CD4-positive, alpha-beta T cell treated with Interleukin-10 for 1 hour (primary cell): ENCODE data around the gene HFM1.
"Not testable (repeated sequence)": the region's sequence is repeated elsewhere in the genome, so short reads cannot be mapped to it uniquely, and the experiment has no call there.

ENCODE experiments used
- DNase-seq: peaks from one replicate; pipeline ENCODE4 v3.0.0-alpha.2; 2020

HFM1 gene

DNA sequence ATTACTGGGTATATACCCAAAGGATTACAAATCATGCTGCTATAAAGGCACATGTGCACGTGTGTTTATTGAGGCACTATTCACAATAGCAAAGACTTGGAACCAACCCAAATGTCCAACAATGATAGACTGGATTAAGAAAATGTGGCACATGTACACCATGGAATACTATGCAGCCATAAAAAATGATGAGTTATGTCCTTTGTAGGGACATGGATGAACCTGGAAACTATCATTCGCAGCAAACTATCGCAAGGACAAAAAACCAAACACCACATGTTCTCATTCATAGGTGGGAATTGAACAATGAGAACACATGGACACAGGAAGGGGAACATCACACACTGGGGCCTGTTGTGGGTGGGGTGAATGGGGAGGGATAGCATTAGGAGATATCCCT is 32.4 kb downstream of the HFM1 start:
- not testable (repeated sequence) for DNase-seq

DNA sequence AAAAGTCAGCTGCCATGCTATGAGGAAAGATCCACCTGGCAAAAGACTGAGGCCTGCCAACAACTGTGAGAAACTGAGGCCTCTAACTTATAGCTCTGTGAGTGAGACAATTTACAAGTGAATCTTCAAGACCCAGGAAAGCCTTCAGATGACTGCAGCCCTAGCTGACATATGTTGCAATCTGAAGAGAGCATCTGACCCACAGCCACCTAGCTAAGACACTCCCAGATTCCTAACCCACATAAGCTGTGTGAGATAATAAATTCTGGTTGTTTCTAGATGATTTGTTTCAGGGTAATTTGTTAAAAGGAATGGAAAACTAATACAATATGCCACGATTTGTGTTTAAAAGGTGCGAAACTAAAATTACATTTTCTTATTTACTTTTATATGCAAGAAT is 55.1 kb downstream of the HFM1 start:
- DNase-seq: no peak

DNA sequence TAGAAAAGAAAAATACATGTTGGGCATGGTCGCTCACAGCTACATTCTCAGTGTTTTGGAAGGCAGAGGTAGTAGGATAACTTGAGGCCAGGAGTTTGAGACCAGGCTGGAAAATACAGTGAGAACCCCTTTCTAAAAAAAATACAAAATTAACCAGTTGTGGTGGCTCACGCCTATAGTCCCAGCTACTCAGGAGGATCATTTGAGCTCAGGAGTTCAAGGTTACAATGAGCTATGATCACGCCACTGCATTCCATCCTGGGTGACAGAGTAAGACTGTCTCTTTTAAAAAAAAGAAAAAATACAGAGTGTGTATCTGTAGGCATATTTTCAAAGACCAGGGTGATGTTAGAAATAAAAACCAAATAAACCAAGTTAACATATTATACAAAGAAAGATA is 57.8 kb downstream of the HFM1 start:
- no peak for DNase-seq

GRCh38 chr1:91345395-91346005 is 59.1 kb downstream of the HFM1 start:
- no peak for DNase-seq

DNA sequence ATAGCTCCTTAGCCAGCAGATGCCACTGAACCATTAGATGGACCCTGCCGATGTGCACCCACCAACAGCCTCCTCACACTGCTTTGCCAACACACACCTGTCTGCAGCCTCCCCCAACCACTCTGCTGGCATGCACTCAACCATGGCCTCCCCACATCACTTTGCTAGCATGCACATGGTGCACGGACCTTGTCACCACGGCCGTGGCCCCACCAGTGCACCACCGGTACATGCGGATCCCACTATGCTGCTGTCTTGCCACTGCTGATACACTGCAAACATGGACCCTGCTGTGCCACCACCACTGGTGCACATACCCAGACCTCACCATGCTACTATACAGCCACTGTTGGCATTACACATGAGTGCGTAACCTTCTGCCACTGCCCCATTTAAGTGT is 66.1 kb downstream of the HFM1 start:
- DNase-seq: no peak

DNA sequence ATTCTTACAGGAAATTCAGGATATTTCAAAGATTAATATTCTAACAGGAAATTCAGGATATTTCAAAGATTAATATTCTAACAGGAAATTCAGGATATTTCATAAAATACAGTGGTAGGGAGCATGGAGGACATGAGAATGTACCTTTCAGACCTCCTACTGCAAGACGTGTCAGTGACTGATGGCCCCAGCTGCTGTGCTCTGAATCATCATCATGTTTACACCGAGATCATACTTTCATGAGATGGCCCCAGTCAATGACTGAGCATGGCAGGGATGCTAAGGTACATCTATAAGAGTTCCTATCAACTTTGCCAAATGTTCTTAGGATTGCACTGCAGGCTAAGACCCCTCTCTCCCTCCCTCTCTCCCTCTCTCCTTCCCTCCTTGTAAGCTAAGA is 69.0 kb downstream of the HFM1 start:
- no peak for DNase-seq

GRCh38 chr1:91334856-91335255 is 69.8 kb downstream of the HFM1 start:
- DNase-seq: no peak

DNA sequence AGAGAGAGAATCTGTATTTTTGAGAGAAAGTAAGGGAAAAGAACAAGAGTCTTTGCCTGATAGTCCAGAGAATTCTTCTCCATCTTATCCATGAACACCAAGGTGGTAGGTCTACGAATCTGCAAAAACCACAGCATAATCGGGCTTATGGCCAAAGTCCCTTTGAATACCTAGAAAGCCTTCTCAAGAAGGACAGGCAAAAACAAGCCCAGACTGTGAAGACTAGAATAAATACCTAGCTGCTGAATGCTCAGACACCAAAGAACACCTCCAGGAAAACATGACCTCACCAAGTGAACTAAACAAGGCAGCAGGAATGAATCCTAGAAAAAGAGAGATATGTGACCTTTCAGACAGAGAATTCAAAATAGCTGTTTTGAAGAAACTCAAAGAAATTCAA is 79.2 kb downstream of the HFM1 start:
- no peak for DNase-seq

DNA sequence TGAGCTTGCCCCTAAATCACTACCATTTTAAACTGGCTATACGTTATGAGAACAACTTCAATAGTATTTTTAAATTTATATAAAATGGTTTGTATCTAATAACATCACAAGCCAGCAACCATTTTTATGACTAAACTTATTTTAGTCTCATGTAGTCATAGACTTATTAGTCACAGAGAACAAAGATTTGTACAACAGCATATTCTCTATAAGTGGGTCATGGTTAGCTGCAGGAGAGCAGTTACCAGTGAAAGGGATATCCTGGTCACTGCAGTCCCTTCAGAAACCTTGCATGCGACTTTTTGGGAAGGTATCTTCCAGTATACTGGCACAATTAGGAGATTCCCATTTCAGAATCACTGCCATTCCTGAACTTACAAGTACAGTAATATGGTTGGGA is 90.0 kb downstream of the HFM1 start:
- DNase-seq: no peak

GRCh38 chr1:91311672-91312071 is 93.0 kb downstream of the HFM1 start:
- no peak for DNase-seq

GRCh38 chr1:91308544-91308943 is 96.1 kb downstream of the HFM1 start:
- DNase-seq: no peak

DNA sequence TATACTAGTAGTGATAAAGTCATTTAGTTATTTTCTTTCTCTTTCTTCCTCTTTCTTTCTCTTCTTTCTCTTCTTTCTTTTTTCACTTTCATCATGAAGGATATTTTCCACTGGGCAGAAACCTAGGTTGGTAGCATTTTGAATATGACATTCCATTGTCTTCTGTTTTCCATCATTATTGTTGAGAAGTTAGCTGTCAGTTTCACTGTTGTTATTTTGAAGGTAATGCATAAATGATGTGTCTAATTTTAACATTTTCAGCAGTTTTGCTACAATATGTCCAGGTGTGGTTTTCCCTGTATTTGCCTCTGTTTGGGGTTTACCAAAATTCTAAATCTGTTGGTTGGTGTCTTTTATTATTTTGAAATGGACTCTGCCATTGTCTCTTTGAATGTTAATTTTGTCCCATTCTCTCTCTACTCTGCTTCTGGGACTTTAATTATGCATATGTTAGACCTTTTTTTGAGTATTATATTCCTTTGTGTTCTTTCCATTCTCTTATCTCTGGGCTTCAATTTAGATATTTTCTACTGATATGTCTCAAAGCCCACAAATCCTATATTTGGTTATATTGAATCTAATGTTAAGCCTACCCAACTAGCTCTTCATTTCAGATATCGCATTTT is 96.7 kb downstream of the HFM1 start:
- no peak for DNase-seq

GRCh38 chr1:91303165-91303564 is 101.5 kb downstream of the HFM1 start:
- no peak for DNase-seq

GRCh38 chr1:91288843-91289553 is 115.6 kb downstream of the HFM1 start:
- DNase-seq: not testable (repeated sequence)

DNA sequence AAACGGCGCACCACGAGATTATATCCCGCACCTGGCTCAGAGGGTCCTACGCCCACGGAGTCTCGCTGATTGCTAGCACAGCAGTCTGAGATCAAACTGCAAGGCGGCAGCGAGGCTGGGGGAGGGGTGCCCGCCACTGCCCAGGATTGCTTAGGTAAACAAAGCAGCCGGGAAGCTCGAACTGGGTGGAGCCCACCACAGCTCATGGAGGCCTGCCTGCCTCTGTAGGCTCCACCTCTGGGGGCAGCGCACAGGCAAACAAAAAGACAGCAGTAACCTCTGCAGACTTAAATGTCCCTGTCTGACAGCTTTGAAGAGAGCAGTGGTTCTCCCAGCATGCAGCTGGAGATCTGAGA is 117.7 kb downstream of the HFM1 start:
- DNase-seq: not testable (repeated sequence)

GRCh38 chr1:91286259-91286961 is 118.2 kb downstream of the HFM1 start:
- not testable (repeated sequence) for DNase-seq

DNA sequence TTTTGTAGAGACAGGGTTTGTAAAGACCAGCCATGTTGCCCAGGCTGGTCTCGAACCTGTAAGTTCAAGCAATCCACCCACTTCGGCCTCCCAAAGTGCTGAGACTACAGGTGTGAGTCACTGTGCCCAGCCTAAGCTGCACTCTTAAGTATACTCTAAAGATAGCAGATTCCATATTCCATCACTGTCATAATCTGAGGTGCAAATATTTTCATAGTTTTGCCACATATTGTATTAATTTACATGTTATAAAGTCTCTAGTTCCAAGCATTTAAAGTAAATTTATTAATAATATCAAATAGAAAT is 121.3 kb downstream of the HFM1 start:
- DNase-seq: no peak

DNA sequence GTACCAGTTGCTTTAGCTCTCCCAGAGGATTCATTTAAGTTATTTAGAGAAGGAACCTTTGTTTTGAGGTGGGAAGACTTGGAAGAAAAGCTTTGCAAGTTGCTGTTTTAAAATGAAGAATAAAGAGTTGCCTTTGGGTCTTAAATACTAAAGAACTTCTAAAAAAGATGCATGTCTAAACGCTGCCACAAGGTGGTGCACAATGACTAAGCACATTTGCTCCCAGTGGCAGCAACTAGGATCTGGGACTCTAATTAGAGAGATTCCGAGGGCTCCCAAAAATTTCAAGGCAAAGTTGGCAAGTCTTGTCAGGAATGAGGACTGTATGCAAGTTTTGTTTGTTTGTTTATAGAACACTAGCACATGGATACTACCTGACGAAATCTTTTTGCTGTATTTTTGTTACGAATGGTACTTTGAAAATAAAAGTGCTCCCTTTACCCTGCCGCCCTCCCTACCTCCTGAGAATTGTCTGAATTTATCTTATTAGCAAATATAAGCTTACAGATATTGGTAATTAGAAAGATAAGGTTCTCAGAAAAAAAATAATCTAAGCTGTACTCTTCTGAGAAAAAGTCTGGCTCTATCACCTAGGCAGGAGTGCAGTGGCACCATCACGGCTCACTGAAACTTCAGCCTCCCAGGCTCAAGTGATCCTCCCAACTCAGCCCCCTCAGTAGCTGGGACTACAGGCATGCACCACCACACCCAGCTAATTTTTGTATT is 121.8 kb downstream of the HFM1 start:
- peak; percentile 50 for DNase-seq

- DNase-seq: no peak
Measured at GRCh38 chr1:91281782-91282181, 122.9 kb downstream of the HFM1 start.

- DNase-seq: no peak
Measured at GRCh38 chr1:91278754-91279153, 125.9 kb downstream of the HFM1 start.

- no peak for DNase-seq
Measured at GRCh38 chr1:91273875-91274274, 130.8 kb downstream of the HFM1 start.

DNA sequence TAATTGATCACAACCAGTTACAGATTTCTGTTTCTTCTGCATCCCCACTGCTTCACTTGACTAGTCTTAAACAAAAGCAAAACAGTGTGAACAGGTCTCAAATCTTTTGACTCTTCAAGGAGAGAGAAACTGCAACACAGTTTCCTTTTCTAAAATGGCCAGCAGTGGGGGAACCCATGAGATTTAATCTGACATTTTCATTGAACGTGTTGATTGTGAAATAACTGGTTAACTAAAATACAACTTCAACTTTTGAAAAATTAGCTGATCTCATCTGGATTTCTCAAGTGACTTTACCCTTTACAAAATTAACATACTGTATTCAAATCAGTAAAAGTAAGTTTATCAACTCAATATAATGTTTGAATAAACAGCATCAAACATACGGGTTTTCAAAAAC is 143.0 kb downstream of the HFM1 start:
- no peak for DNase-seq

DNA sequence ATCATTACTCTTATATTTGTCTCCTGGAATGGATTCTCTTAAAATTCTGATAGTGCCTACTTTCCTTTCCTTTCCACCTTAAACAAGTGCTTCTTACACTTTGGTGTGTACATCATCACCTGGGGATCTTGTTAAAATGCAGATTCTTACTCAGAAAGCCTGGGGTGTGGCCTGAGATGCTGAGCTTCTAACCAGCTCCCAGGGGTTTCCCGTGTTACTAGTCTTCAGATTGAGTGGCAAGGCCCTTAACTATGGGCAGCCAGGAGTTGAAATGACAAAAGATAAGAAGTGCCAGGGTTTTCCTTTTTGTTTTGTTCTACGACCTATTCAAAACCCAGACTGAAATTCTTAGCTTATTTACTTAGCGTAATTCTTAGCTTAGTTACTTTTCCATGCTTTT is 159.2 kb downstream of the HFM1 start:
- DNase-seq: no peak
